GM18909 (cell line): Measurements from ENCODE around the gene SLCO2A1.

Source experiments
- ATAC-seq: cut with Tn5 transposase; IDR thresholded peaks from one replicate; pipeline ENCODE4 v1.9.1; 2021; ENCODE audit warnings: mild to moderate bottlenecking; ENCODE audit not compliant: unreplicated experiment, poor library complexity

The SLCO2A1 gene

GRCh38 chr3:133937061-133937686 is 92.6 kb downstream of the SLCO2A1 start:
- ATAC-seq, result no peak

GRCh38 chr3:133935843-133936769 is 93.6 kb downstream of the SLCO2A1 start:
- no peak for ATAC-seq

GRCh38 chr3:133934996-133935842 is 94.5 kb downstream of the SLCO2A1 start:
- ATAC-seq, result no peak

GRCh38 chr3:133934073-133934970 is 95.4 kb downstream of the SLCO2A1 start:
- no peak for ATAC-seq

- no peak for ATAC-seq
Observed at GRCh38 chr3:133933097-133934024, 96.4 kb downstream of the SLCO2A1 start.

- ATAC-seq, result no peak
Observed at GRCh38 chr3:133932009-133932408, 97.7 kb downstream of the SLCO2A1 start.

- ATAC-seq, result no peak
Observed at GRCh38 chr3:133931084-133931483, 98.6 kb downstream of the SLCO2A1 start.

DNA sequence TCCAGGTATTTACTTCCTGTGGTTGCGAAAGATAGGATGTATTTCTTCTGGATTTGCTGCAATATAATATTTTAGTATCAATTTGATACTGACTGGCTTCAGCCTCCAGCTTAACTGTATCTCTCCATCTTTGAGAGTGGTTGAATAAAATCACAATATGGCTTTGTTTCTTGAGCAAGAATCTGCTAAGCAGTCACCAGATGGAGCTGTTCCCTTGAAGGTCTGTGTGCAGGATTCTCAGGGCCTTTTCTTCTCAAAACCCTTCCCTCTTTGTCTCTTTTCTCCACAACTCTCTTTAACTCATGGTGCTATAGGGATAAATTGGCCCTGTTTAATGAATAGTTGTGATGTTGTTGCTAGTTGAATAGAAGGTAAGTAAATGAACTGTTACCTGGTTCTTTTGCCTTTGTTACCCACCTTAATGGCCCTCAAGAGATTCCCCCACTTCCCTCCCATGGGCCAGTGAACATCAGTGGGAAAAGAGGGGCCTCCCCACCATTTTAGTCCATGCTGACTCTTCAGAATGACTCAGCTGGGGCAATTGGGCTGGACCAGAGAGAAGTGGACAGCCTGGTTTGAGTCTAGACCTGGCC is 99.3 kb downstream of the SLCO2A1 start:
- ATAC-seq, result no peak

DNA sequence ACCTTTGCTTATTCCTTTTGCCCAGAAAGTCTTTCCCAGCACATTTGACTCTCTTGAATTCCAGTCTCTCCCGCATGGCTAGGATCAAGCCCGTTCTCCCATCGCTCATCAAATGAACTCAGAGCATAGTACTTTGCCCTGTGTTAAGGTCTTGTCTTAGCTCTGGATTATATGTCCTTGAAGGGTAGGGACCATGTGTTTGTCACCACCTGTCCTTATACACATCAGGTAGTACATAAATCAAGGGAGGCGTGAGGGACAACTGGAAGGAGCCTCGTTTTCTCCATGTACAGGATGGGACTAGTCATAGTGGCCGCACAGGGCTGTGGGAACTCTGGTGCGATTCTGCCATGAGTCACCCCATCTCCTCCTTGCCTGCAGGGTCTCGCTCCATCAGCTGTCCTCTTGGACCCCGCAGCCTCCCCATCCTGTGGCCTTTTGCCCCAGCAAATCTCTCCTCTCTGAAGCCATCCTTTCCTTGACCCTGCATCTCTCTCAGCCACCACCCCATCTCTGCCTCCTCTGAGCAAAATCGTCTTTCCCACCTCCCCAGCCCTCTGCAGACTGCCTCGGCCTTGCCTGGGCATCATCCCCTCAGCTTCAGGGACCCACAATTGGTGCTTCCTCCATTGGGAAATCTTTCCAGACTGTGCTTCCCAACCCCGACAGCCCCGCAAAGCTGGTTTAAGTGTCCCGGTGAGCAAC is 100.7 kb downstream of the SLCO2A1 start:
- no peak for ATAC-seq

GRCh38 chr3:133928136-133928893 is 101.4 kb downstream of the SLCO2A1 start:
- ATAC-seq, result no peak

DNA sequence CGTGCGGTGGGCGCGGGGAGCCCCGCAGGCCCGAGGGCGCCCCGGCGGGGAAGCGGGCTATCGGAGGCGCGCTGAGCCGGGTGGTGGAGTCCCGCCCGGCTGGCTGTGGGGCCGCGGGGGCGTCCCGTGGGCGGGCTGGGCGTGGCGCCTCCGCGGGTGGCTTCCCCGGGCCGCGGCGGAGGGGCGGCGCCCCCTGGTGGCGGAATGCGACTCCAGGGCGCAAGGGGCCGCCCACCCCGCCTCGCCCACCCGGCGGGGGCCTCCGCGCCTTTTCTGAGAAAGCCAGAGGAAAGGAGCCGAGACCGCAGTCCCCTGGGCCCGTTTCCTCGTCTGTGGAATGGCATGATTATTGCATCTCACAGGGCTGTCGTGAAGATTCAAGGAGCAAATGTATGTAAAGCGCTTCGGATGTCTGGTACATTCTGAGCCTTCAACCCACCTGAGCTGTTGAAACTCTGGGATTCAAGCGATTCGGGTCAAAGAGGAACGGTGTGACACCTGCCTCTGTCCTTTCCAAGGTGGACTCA is 102.1 kb downstream of the SLCO2A1 start:
- peak; percentile 65 for ATAC-seq

DNA sequence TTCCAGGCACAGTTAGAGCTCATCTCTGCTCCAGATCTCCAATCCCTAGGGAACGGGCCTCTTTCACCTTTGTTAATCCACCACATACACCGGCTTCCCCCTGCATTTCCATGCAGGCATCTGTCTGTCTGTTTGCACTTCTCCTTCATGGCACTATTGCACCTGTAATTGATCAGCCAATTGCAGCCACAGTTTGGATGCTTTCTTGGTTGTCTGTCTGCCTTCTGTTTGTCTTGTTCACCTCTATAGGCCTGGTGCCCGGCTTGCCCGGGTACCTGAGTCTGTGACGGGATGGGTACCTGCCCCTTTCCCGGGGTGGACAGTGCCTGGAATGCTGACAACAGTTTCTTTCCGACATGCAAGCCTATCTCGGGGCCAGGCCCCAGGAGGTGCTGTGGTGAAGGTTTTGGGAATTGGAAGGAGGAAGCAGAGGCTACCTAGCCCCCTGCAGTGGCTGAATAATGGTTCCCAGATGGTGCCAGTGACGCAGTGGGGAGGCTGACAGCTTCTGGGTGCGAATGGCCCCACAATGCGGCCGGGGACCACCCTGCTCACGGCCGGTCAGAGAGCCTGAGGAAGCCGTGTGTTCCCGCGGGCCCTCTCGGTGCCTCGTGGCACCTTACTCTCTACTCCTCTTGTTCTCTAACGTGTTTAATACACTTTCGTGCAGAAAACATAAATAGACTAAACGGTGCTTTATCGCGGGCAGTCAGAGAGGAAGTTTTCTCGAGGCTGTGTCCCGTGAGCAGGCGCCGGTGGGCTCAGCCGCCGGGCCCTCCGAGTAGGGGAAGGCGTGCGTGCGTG is 102.8 kb downstream of the SLCO2A1 start:
- ATAC-seq, result peak; percentile 14

DNA sequence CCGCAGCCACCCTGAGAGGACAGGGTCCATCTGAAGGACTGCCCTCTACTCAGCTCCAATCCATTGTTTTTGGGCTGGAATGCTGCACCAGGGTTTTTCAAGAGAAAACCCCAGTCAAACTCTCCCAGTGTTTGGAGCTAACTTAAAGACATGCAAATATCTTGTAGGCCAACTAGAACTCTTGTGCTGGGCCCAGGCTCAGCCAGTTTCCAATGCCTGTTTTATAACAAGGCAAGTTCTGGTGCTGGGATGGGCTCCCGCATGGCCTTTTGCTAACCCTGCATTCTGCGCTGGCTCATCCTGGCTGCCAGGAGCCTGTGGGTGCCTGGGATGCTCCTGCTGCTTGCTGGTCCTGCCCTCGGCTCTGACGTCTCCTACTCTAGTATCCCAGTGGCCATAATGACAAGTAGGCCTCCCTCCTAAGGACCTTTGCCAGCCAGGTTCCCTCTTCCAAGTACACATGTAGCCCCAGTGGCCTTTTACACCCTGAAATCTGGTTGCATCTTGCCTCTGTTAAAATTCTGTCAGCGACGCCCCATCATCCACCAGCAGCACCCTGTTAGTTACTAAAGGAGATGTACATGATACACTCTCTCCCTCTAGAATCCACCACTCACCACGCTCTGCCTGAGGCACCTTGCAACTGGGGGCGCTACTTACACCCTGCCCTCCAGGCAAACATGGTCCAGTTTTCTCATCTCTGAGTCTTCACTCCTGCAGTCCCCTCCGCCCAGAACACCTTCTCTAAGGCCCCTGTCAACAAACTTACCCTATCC is 103.6 kb downstream of the SLCO2A1 start:
- ATAC-seq, result no peak

- no peak for ATAC-seq
Observed at GRCh38 chr3:133924041-133924440, 105.7 kb downstream of the SLCO2A1 start.

DNA sequence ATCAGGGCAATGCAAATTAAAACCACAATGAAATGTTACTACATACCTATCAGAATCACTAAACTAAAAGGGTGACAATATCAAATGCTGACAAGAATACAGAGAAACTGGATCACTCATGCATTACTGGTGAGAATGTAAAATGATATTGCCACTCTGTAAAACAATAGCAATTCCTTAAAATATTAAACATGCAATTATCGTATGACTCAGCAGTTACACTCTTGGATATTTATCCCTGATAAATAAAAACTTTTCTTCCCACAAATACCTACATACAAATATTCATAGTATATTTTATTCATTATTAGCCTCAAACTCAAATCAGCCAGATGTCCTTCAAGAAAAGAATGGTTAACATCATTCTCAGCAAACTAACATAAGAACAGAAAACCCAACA is 108.1 kb downstream of the SLCO2A1 start:
- no peak for ATAC-seq
